HG02885 (cell line): ENCODE measurements around the gene BCL2.
A peak's percentile ranks its signal among the peaks of the same experiment; 100 is the strongest.

Experiments used
- ATAC-seq: cut with Tn5 transposase; IDR thresholded peaks from one replicate; pipeline ENCODE4 v1.9.1; 2021; ENCODE audit warnings: mild to moderate bottlenecking; ENCODE audit not compliant: unreplicated experiment, poor library complexity

The BCL2 gene

GRCh38 chr18:63149302-63149587 is 170.3 kb downstream of the BCL2 start:
- no peak for ATAC-seq

- no peak for ATAC-seq
Observed at GRCh38 chr18:63148449-63149301, 170.9 kb downstream of the BCL2 start.

GRCh38 chr18:63147973-63148372 is 171.6 kb downstream of the BCL2 start:
- no peak for ATAC-seq

- ATAC-seq = no peak
Observed at GRCh38 chr18:63146828-63147409, 172.7 kb downstream of the BCL2 start.

GRCh38 chr18:63145851-63146555 is 173.6 kb downstream of the BCL2 start:
- ATAC-seq = no peak

GRCh38 chr18:63145166-63145850 is 174.3 kb downstream of the BCL2 start:
- ATAC-seq = no peak

GRCh38 chr18:63144748-63145147 is 174.8 kb downstream of the BCL2 start:
- ATAC-seq = no peak

- no peak for ATAC-seq
Observed at GRCh38 chr18:63143330-63143771, 176.2 kb downstream of the BCL2 start.

- no peak for ATAC-seq
Observed at GRCh38 chr18:63142594-63143225, 176.9 kb downstream of the BCL2 start.

- ATAC-seq = peak; percentile 59
Observed at GRCh38 chr18:63141778-63142176, 177.8 kb downstream of the BCL2 start.

- no peak for ATAC-seq
Observed at GRCh38 chr18:63140997-63141777, 178.4 kb downstream of the BCL2 start.

- no peak for ATAC-seq
Observed at GRCh38 chr18:63140038-63140450, 179.5 kb downstream of the BCL2 start.

GRCh38 chr18:63138436-63139340 is 180.9 kb downstream of the BCL2 start:
- peak; percentile 58 for ATAC-seq

- peak; percentile 18 for ATAC-seq
Observed at GRCh38 chr18:63137999-63138435, 181.6 kb downstream of the BCL2 start.

- ATAC-seq = no peak
Observed at GRCh38 chr18:63135101-63135500, 184.5 kb downstream of the BCL2 start.

GRCh38 chr18:63132819-63133200 is 186.8 kb downstream of the BCL2 start:
- no peak for ATAC-seq

- no peak for ATAC-seq
Observed at GRCh38 chr18:63131959-63132818, 187.4 kb downstream of the BCL2 start.
